Measurements from ENCODE around the gene GLS. TPM values are rescaled to one million over a fixed set of nuclear protein-coding genes. Genes with fewer than 3 reads are reported as not detected.

GLS gene
- total RNA-seq, 1 experiment from 2014 or later, result 97.4 TPM

DNA sequence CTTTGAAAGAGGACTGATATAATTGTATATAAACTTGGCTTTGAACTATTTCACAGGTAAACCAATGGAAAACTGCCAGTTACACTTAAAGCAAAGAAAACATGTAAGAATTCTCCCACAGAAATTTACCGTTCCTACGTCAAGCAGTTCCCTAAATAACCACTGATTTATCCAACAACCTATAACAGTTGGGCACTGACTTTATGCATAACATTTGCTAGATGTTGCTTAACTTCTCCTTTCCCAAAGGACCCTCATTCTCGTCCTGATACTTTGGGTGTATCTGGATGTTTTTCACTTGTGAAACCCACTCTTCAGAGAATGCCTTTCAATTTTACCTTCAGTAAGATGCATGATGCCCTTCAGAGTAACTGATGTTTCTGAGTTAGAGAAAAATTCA lies 89.5 kb downstream of the GLS start:
- ChIA-PET CTCF (no interaction called here), POLR2A (no interaction called here), RAD21 (ENCODE audit: low non-redundant PET in 1 of 2, low total read pairs in 2 of 2, uncharacterized antibody in 2 of 2, unreplicated experiment in 2 of 2) (no interaction called here)
- H3K4me3 ChIP-seq (replicated peaks in 1 of 2; ENCODE audit: low read depth in 1 of 2, low read length in 2 of 2), result no peak overlapping the region
- TF ChIP-seq SRF (IDR thresholded peaks at IDR 0.05; ENCODE audit: low read depth), result no peak
- TF ChIP-seq RAD21 (IDR thresholded peaks at IDR 0.05; ENCODE audit: low read depth), result no peak
- no peak for TF ChIP-seq POLR2AphosphoS5 (IDR thresholded peaks at IDR 0.05; ENCODE audit: low read depth, low read length)
- no peak overlapping the region for H3K4me2 ChIP-seq (ENCODE audit: low read length)
- BruUV-seq (replicated peaks), result no TSS peak
- no peaks in the 10 kb centered on the region for H3K79me2 ChIP-seq (ENCODE audit: insufficient read depth, low read length)
- H3K27me3 ChIP-seq (ENCODE audit: insufficient read depth, low read length), result no peaks in the 10 kb centered on the region
- H4K20me1 ChIP-seq (ENCODE audit: insufficient read depth), result no peaks in the 10 kb centered on the region
- H3K36me3 ChIP-seq (ENCODE audit: control insufficient read depth in 1 of 2, insufficient read depth in 2 of 2, low read length in 2 of 2), result peaks cover 53 to 56% of the 10 kb centered on the region in 2 experiments
- no peak overlapping the region for H2AFZ ChIP-seq (ENCODE audit: low read depth, low read length, poor library complexity, severe bottlenecking)
- no peak overlapping the region for H3K27ac ChIP-seq (ENCODE audit: low read depth, low read length)
- DNase-seq (ENCODE audit: low read depth, low spot score) (no peak), ATAC-seq (no peak)
- H3K9me3 ChIP-seq (ENCODE audit: control insufficient read depth in 1 of 2, insufficient read depth in 1 of 2, low read depth in 1 of 2, low read length in 2 of 2), result no peaks in the 10 kb centered on the region
- no peaks in the 10 kb centered on the region for H3K9me2 ChIP-seq (ENCODE audit: insufficient read depth)
- intact Hi-C loops (cut with micrococcal nuclease), result no loop called here
- H3K9ac ChIP-seq (ENCODE audit: low read length), result no peak overlapping the region
- no peaks in the 10 kb centered on the region for H3K4me1 ChIP-seq (ENCODE audit: control insufficient read depth in 1 of 2, insufficient read depth in 2 of 2, low read length in 2 of 2)

DNA sequence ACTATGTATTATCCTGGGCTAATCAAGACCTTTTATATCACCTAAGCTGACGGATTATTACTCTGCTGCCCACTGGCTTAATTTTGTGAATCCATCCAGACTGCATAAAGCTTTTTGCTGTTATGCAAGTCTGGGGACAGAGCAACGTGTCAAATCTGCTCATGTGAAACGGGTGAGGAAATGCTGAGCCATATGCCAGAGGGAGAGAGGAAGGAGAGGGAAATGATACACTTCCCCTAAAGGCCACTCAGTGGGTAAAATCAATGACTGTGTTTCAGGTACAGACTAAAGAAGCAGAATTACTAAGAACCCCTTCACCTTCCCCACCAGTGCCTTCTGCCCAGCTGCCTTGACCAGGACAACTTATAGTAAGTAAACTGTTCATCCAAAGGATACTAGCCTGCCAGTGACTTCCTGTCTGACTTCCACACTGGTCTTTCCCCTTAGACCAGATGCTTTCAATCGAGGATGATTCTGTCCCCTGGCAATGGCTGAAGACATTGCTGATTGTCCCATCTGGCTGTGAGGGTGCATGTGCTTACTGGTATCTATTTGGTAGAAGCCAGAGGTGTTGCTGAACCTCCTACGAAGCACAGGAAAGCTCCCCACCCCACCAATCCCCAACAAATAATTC lies 90.4 kb downstream of the GLS start:
- Histone ChIP-seq H3K4me3 (replicated peaks in 1 of 2; ENCODE audit: low read depth in 1 of 2, low read length in 2 of 2) (no peak overlapping the region), H3K79me2 (ENCODE audit: insufficient read depth, low read length) (no peaks in the 10 kb centered on the region), H3K27ac (ENCODE audit: low read depth, low read length) (no peak overlapping the region), H3K9me3 (ENCODE audit: control insufficient read depth in 1 of 2, insufficient read depth in 1 of 2, low read depth in 1 of 2, low read length in 2 of 2) (no peaks in the 10 kb centered on the region), H3K4me1 (ENCODE audit: control insufficient read depth in 1 of 2, insufficient read depth in 2 of 2, low read length in 2 of 2) (no peaks in the 10 kb centered on the region), H3K9ac (ENCODE audit: low read length) (no peak overlapping the region), H2AFZ (ENCODE audit: low read depth, low read length, poor library complexity, severe bottlenecking) (no peak overlapping the region), H3K4me2 (ENCODE audit: low read length) (no peak overlapping the region), H3K36me3 (ENCODE audit: control insufficient read depth in 1 of 2, insufficient read depth in 2 of 2, low read length in 2 of 2) (peaks cover 60 to 61% of the 10 kb centered on the region in 2 experiments), H4K20me1 (ENCODE audit: insufficient read depth) (no peaks in the 10 kb centered on the region), H3K27me3 (ENCODE audit: insufficient read depth, low read length) (no peaks in the 10 kb centered on the region), H3K9me2 (ENCODE audit: insufficient read depth) (no peaks in the 10 kb centered on the region)
- RAD21 ChIA-PET (ENCODE audit: low non-redundant PET in 1 of 2, low total read pairs in 2 of 2, uncharacterized antibody in 2 of 2, unreplicated experiment in 2 of 2), result no interaction called here
- DNase-seq (ENCODE audit: low read depth, low spot score), result no peak
- POLR2A ChIA-PET, result no interaction called here
- intact Hi-C loops (cut with micrococcal nuclease), result no loop called here
- BruUV-seq (replicated peaks), result no TSS peak
- CTCF ChIA-PET, result interaction anchor here (0.6 kb wide), 1 partner anchor 12 kb away, joined by 3 read pairs; no protein-coding TSS in a partner anchor
- no peak for ATAC-seq
- TF ChIP-seq SRF (IDR thresholded peaks at IDR 0.05; ENCODE audit: low read depth) (no peak), CEBPB (IDR thresholded peaks at IDR 0.05; ENCODE audit: low read depth) (no peak), TCF7L2 (IDR thresholded peaks at IDR 0.05; ENCODE audit: borderline replicate concordance, extremely low read depth, insufficient read depth, insufficient read length) (no peak), MAX (IDR thresholded peaks at IDR 0.05) (no peak), SIN3A (IDR thresholded peaks at IDR 0.05; ENCODE audit: low read depth) (no peak), REST (IDR thresholded peaks at IDR 0.05; ENCODE audit: low read depth) (no peak), ZFX (IDR thresholded peaks at IDR 0.05) (no peak), ELF1 (IDR thresholded peaks at IDR 0.05; ENCODE audit: borderline replicate concordance, low read depth) (no peak)
- TF ChIP-seq, protein P1, sequence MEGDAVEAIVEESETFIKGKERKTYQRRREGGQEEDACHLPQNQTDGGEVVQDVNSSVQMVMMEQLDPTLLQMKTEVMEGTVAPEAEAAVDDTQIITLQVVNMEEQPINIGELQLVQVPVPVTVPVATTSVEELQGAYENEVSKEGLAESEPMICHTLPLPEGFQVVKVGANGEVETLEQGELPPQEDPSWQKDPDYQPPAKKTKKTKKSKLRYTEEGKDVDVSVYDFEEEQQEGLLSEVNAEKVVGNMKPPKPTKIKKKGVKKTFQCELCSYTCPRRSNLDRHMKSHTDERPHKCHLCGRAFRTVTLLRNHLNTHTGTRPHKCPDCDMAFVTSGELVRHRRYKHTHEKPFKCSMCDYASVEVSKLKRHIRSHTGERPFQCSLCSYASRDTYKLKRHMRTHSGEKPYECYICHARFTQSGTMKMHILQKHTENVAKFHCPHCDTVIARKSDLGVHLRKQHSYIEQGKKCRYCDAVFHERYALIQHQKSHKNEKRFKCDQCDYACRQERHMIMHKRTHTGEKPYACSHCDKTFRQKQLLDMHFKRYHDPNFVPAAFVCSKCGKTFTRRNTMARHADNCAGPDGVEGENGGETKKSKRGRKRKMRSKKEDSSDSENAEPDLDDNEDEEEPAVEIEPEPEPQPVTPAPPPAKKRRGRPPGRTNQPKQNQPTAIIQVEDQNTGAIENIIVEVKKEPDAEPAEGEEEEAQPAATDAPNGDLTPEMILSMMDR (IDR thresholded peaks at IDR 0.05 in 2 of 3, conservative IDR thresholded peaks at IDR 0.05 in 1 of 3; ENCODE audit: borderline replicate concordance in 1 of 3, insufficient read depth in 1 of 3, low read depth in 2 of 3, low read length in 2 of 3), result no peak
- TF ChIP-seq, protein P2, sequence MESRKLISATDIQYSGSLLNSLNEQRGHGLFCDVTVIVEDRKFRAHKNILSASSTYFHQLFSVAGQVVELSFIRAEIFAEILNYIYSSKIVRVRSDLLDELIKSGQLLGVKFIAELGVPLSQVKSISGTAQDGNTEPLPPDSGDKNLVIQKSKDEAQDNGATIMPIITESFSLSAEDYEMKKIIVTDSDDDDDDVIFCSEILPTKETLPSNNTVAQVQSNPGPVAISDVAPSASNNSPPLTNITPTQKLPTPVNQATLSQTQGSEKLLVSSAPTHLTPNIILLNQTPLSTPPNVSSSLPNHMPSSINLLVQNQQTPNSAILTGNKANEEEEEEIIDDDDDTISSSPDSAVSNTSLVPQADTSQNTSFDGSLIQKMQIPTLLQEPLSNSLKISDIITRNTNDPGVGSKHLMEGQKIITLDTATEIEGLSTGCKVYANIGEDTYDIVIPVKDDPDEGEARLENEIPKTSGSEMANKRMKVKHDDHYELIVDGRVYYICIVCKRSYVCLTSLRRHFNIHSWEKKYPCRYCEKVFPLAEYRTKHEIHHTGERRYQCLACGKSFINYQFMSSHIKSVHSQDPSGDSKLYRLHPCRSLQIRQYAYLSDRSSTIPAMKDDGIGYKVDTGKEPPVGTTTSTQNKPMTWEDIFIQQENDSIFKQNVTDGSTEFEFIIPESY (IDR thresholded peaks at IDR 0.05; ENCODE audit: extremely low read depth, insufficient replicate concordance, low read length), result no peak

Measured in HCT116 (cell line).